Lung (tissue), 12 donors: ENCODE results near the gene HNRNPL. TPM values are rescaled to one million over a fixed set of nuclear protein-coding genes. Genes with fewer than 3 reads are reported as not detected.

Experiments used
- ATAC-seq: fragments of 200-7000 bp; cut with Tn5 transposase; one replicate; pipeline ENCODE4 v1.9.1; 2020; ENCODE audit warnings: moderate number of reproducible peaks; ENCODE audit not compliant: insufficient read depth, low FRiP score
- DNase-seq, 3 donors: peaks; one replicate each; pipeline ENCODE4 v3.0.0-alpha.2; 2013 to 2017
- H3K27ac ChIP-seq, 2 donors: one replicate each; pipeline ENCODE4 v1.5.1; 2013; ENCODE audit warnings: mild to moderate bottlenecking in 2 of 2, moderate library complexity in 2 of 2, control low read depth in 1 of 2, inconsistent platforms in 1 of 2, low read depth in 1 of 2, low read length in 1 of 2
- H3K27me3 ChIP-seq, 3 donors: one replicate each; pipeline ENCODE4 v1.5.1; 2013; ENCODE audit warnings: low read length in 2 of 3; ENCODE audit not compliant: control insufficient read depth in 3 of 3, insufficient read depth in 3 of 3
- H3K36me3 ChIP-seq, 4 donors: one replicate each; pipeline ENCODE4 v1.5.1; 2013; ENCODE audit warnings: low read length in 4 of 4, mild to moderate bottlenecking in 1 of 4, moderate library complexity in 1 of 4; ENCODE audit not compliant: control insufficient read depth in 4 of 4, insufficient read depth in 4 of 4
- H3K4me1 ChIP-seq, 5 donors: one replicate each; pipeline ENCODE4 v1.5.1; 2013; ENCODE audit warnings: low read length in 5 of 5, mild to moderate bottlenecking in 2 of 5, moderate library complexity in 1 of 5; ENCODE audit not compliant: control insufficient read depth in 5 of 5, insufficient read depth in 5 of 5
- H3K4me3 ChIP-seq: one replicate; pipeline ENCODE4 v1.5.1; 2013; ENCODE audit warnings: mild to moderate bottlenecking, control low read depth, moderate library complexity
- H3K9ac ChIP-seq, 2 donors: one replicate each; pipeline ENCODE4 v1.5.1; 2013; ENCODE audit warnings: low read length in 2 of 2, control low read depth in 1 of 2; ENCODE audit not compliant: insufficient read depth in 1 of 2
- H3K9me3 ChIP-seq, 4 donors: one replicate each; pipeline ENCODE4 v1.5.1; 2013; ENCODE audit warnings: low read length in 3 of 4, mild to moderate bottlenecking in 1 of 4, moderate library complexity in 1 of 4; ENCODE audit not compliant: control insufficient read depth in 4 of 4, insufficient read depth in 3 of 4
- WGBS, 2 donors: extraction: QIAGEN DNeasy Blood & Tissue Kit; methylation state at CpG; one replicate each; pipeline ENCODE4 v1.1.7; 2013; 5-methylcytosine and 5-hydroxymethylcytosine counted together
- polyA plus RNA-seq, 2 donors: library from polyadenylated mRNA; stranded (reverse); fragments of 200-250 nt; gene quantifications; one replicate each; pipeline ENCODE4 v1.2.1, GENCODE V29; 2013
- total RNA-seq, 2 donors: library from RNA; depleted of rRNA in 1 of 2; stranded (reverse); fragments of >200 nt in 1 of 2; gene quantifications; one replicate each; pipeline ENCODE4 v1.2.1, GENCODE V29; 2014 to 2021
- TF ChIP-seq, protein P1 (sequence below): IDR thresholded peaks from 2 replicates; pipeline ENCODE4 v1.5.1; 2012; ENCODE audit warnings: mild to moderate bottlenecking; ENCODE audit errors: control extremely low read depth, extremely low read depth
- donor health status: control.
- donor health status: control.
- donor health status: Bipolar disorder and iron deficiency.
- donor health status: healthy.
- donor health status: DM: yes; HTN: yes; CAD: no.

Gene HNRNPL
- total and polyA plus RNA-seq, 4 donors = 169 to 298 (median 209) TPM

DNA sequence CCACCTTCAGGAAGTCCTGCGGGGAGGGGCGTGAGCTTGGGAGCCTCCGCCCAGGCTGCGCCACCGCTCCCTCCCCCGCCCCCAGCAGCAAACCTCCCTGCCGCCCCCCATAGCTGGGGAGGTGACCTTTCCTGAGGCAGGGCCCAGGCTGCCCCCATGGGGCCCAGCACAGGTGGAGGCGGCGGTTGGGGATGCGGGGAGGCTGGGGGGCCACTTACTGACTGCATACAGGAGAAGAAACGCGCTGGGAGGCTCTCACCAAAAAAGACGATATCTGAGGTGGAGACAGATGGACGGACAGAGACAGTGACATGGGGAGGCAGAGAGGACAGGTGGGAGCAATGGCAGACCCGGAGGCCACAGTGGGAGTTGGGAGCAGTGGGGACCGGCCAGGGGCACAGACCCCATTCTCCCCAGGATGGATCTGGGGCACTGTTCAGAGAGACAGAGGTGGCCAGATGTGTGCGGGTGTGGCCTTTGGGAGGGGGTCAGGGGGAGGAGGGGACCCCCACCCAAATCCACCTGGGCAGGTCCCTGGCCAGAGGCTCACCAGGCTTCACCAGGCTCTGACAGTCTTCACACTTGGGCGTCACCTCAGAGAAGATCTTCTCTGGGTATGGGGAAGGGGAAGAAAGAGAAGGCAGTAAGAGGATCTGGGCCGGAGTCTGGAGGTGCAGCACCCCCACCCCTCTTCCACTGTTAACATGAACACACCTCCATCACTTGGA lies 31.3 kb upstream of the HNRNPL start:
- Histone ChIP-seq H3K27me3 (no peaks in the 10 kb centered on the region), H3K9me3 (no peaks in the 10 kb centered on the region), H3K36me3 (peaks cover 0 to 23% (median 5%) of the 10 kb centered on the region in 4 donors), H3K4me1 (peaks cover 0 to 10% (median 2%) of the 10 kb centered on the region in 5 donors), H3K9ac (no peak overlapping the region), H3K27ac (no peak overlapping the region), H3K4me3 (no peak overlapping the region)
- ATAC-seq (no peak), DNase-seq (no peak)
- 95% methylated on average over 19 of the region's 19 CpGs for WGBS, 2 donors
- TF ChIP-seq, protein P1, sequence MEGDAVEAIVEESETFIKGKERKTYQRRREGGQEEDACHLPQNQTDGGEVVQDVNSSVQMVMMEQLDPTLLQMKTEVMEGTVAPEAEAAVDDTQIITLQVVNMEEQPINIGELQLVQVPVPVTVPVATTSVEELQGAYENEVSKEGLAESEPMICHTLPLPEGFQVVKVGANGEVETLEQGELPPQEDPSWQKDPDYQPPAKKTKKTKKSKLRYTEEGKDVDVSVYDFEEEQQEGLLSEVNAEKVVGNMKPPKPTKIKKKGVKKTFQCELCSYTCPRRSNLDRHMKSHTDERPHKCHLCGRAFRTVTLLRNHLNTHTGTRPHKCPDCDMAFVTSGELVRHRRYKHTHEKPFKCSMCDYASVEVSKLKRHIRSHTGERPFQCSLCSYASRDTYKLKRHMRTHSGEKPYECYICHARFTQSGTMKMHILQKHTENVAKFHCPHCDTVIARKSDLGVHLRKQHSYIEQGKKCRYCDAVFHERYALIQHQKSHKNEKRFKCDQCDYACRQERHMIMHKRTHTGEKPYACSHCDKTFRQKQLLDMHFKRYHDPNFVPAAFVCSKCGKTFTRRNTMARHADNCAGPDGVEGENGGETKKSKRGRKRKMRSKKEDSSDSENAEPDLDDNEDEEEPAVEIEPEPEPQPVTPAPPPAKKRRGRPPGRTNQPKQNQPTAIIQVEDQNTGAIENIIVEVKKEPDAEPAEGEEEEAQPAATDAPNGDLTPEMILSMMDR = no peak

DNA sequence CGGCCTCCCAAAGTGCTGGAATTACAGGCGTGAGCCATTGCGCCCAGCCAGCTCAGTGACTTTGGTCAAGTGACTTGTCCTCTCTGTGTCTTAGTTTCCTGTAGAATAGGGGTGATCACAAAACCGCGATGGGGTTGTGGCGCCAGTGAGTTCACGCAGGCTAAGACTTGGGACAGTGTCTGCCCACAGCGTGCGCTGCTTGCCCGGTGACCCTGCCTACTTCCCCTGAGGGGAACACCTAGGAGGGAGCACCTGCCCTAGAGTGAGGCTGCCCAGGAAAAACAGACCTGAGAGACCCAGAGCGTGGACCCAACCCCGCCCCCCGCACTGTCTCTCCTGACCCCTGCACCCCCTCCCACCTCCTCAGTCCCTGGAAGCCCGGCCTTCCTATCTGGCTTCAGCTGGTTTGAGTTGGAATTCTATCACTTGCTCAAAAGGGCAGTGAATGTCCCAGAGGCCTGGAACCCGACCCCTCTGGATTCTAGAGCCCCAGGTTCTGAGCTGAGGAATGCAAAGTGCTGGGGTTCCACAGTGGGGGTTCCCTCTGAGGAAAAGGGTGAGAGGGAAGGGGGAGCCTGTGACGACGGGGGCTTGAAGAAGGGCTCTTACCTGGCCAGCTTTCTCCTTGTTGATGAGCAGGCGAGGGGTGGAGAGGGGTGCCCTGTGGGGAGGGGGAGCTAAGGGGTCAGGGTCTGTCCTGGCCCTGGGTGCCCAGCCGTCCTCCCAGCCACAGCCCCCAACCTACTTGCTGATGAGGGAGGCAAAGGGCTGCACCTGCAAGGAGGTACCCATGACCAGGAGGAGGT lies 30.5 kb upstream of the HNRNPL start:
- peaks cover 0 to 11% (median 2%) of the 10 kb centered on the region in 5 donors for H3K4me1 ChIP-seq
- no peaks in the 10 kb centered on the region for H3K27me3 ChIP-seq
- peaks cover 0 to 21% (median 4%) of the 10 kb centered on the region in 4 donors for H3K36me3 ChIP-seq

DNA sequence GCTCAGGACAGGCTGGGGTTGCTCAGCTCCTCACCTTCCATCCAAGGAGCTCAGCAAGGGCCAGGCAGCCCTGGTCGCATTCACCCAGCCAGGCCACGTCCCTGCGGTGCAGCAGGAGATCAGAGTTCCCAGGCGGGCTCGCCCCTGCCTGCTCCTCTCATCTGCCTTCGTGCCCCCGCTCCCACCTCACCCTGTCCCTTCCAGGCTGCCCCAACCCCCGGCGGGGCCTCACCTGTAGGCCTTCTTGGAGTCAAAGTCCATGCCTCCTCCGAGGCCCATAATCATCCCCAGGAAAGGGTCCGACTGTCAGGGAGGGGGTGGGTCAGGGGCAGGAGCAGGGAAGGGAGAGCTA lies 29.6 kb upstream of the HNRNPL start:
- no peak overlapping the region for H3K9ac ChIP-seq
- H3K36me3 ChIP-seq = peaks cover 0 to 21% (median 3%) of the 10 kb centered on the region in 4 donors
- DNase-seq (no peak), ATAC-seq (no peak)
- H3K4me3 ChIP-seq = no peak overlapping the region
- no peaks in the 10 kb centered on the region for H3K9me3 ChIP-seq
- TF ChIP-seq, protein P1 = no peak
- WGBS, 2 donors = 92% methylated on average over 11 of the region's 11 CpGs
- no peaks in the 10 kb centered on the region for H3K27me3 ChIP-seq
- peaks cover 0 to 11% (median 2%) of the 10 kb centered on the region in 5 donors for H3K4me1 ChIP-seq
- no peak overlapping the region for H3K27ac ChIP-seq

More for the DNA sequence above, 30.5 kb upstream of the HNRNPL start:
- Histone ChIP-seq H3K4me3 (no peak overlapping the region), H3K9ac (no peak overlapping the region), H3K9me3 (no peaks in the 10 kb centered on the region), H3K27ac (no peak overlapping the region)
- WGBS, 2 donors = 94 to 95% methylated on average over 17 to 19 of the region's 19 CpGs
- ATAC-seq (no peak), DNase-seq (no peak)
- TF ChIP-seq, protein P1 = no peak
